ENCODE results near the gene NAPA. TPM values are rescaled to one million over a fixed set of nuclear protein-coding genes. Genes with fewer than 3 reads are reported as not detected.

Gene NAPA
- total and polyA plus RNA-seq, 9 donors, result 59.4 to 101 (median 95.0) TPM

- H3K9me3 ChIP-seq, result no peaks in the 10 kb centered on the region
- 52 to 59% (median 53%) methylated on average over 3 of the region's 3 CpGs for WGBS, 3 donors
- no peaks in the 10 kb centered on the region for H3K27me3 ChIP-seq
- no peaks in the 10 kb centered on the region for H3K36me3 ChIP-seq
- no peak overlapping the region for H3K27ac ChIP-seq
- TF ChIP-seq CTCF (IDR thresholded peaks at IDR 0.05) (no peak), POLR2A (IDR thresholded peaks at IDR 0.05) (no peak), EP300 (IDR thresholded peaks at IDR 0.05) (no peak)
- H3K4me1 ChIP-seq (ENCODE audit: insufficient read depth), result no peaks in the 10 kb centered on the region
- H3K4me3 ChIP-seq, result no peak overlapping the region
- no peak for DNase-seq
- intact Hi-C loops (cut with DNase I), result no loop called here
These were observed 24.0 kb downstream of the NAPA start for GRCh38 chr19:47490847-47491246.

GRCh38 chr19:47490031-47490430, 24.8 kb downstream of the NAPA start:
- Histone ChIP-seq H3K4me3 (no peak overlapping the region), H3K27ac (no peak overlapping the region), H3K36me3 (no peaks in the 10 kb centered on the region), H3K27me3 (no peaks in the 10 kb centered on the region), H3K9me3 (no peaks in the 10 kb centered on the region), H3K4me1 (ENCODE audit: insufficient read depth) (no peaks in the 10 kb centered on the region)
- TF ChIP-seq EP300 (IDR thresholded peaks at IDR 0.05) (no peak), CTCF (IDR thresholded peaks at IDR 0.05) (no peak), POLR2A (IDR thresholded peaks at IDR 0.05) (no peak)
- no peak for DNase-seq
- 78 to 83% (median 83%) methylated on average over 7 of the region's 7 CpGs for WGBS, 3 donors
- intact Hi-C loops (cut with DNase I), result no loop called here

- no peak overlapping the region for H3K27ac ChIP-seq
- no peak overlapping the region for H3K4me3 ChIP-seq
- no peaks in the 10 kb centered on the region for H3K36me3 ChIP-seq
- no peaks in the 10 kb centered on the region for H3K4me1 ChIP-seq (ENCODE audit: insufficient read depth)
- H3K9me3 ChIP-seq, result no peaks in the 10 kb centered on the region
- DNase-seq, result no peak
- TF ChIP-seq EP300 (IDR thresholded peaks at IDR 0.05) (no peak), POLR2A (IDR thresholded peaks at IDR 0.05) (no peak), CTCF (IDR thresholded peaks at IDR 0.05) (no peak)
- 72 to 80% (median 75%) methylated on average over 17 of the region's 17 CpGs for WGBS, 3 donors
- H3K27me3 ChIP-seq, result no peaks in the 10 kb centered on the region
- intact Hi-C loops (cut with DNase I), result no loop called here
These were observed 25.6 kb downstream of the NAPA start for GRCh38 chr19:47489072-47489914.

- Histone ChIP-seq H3K27me3 (no peaks in the 10 kb centered on the region), H3K27ac (no peak overlapping the region), H3K9me3 (no peaks in the 10 kb centered on the region), H3K4me1 (ENCODE audit: insufficient read depth) (peaks cover 3% of the 10 kb centered on the region), H3K36me3 (no peaks in the 10 kb centered on the region), H3K4me3 (no peak overlapping the region)
- intact Hi-C loops (cut with DNase I), result no loop called here
- WGBS, 3 donors, result 67 to 72% (median 68%) methylated on average over 19 of the region's 19 CpGs
- TF ChIP-seq CTCF (IDR thresholded peaks at IDR 0.05), result no peak
- TF ChIP-seq POLR2A (IDR thresholded peaks at IDR 0.05), result no peak
- no peak for TF ChIP-seq EP300 (IDR thresholded peaks at IDR 0.05)
- no peak for DNase-seq
These were observed 27.0 kb downstream of the NAPA start for GRCh38 chr19:47487551-47488515.

All from ovary (tissue), 9 donors.